Calu3 (cell line): ENCODE data around the gene MAML1. TPM values are rescaled to one million over a fixed set of nuclear protein-coding genes. Genes with fewer than 3 reads are reported as not detected.

Experiments used
- BruUV-seq: library from RNA; stranded (reverse); fragments of 400-500 nt; replicated peaks from 2 replicates; lab custom pipeline; 2021; lab: Mats Ljungman, UMichigan
- CTCF ChIA-PET: fragments of 300-600 bp; sonication (Branson Sonifier 250); formaldehyde crosslinking; loops from one replicate; lab custom pipeline; 2022; ENCODE audit warnings: antibody characterized with exemption; lab: Charles Lee
- DNase-seq: peaks from one replicate; pipeline ENCODE4 v3.0.0; 2022
- H3K27ac Mint-ChIP-seq: one replicate; pipeline ENCODE4 v1.8.0; 2022; ENCODE audit warnings: mixed read lengths; ENCODE audit not compliant: unreplicated experiment
- H3K27me3 Mint-ChIP-seq: one replicate; pipeline ENCODE4 v1.8.0; 2022; ENCODE audit warnings: mixed read lengths; ENCODE audit not compliant: unreplicated experiment
- H3K36me3 Mint-ChIP-seq: one replicate; pipeline ENCODE4 v1.8.0; 2022; ENCODE audit warnings: mild to moderate bottlenecking, moderate library complexity, mixed read lengths; ENCODE audit not compliant: insufficient read depth, unreplicated experiment
- H3K4me1 Mint-ChIP-seq: one replicate; pipeline ENCODE4 v1.8.0; 2022; ENCODE audit warnings: mild to moderate bottlenecking, low read depth, mixed read lengths; ENCODE audit not compliant: unreplicated experiment
- H3K4me3 Mint-ChIP-seq: one replicate; pipeline ENCODE4 v1.8.0; 2022; ENCODE audit warnings: mild to moderate bottlenecking, low read depth, moderate library complexity, mixed read lengths; ENCODE audit not compliant: unreplicated experiment
- H3K9me3 Mint-ChIP-seq: one replicate; pipeline ENCODE4 v1.8.0; 2022; ENCODE audit warnings: low read depth, mixed read lengths; ENCODE audit not compliant: unreplicated experiment
- intact Hi-C: fragments of 100-400 bp; cut with micrococcal nuclease; formaldehyde crosslinking; loops from one replicate; pipeline ENCODE4 v1.10.0; 2022; ENCODE audit not compliant: unreplicated experiment
- total RNA-seq: library from RNA; stranded (reverse); gene quantifications from 2 replicates; pipeline ENCODE4 v1.2.3, GENCODE V29; 2022
- TF ChIP-seq, protein P1 (sequence below): fragments of 200-600 bp; IDR thresholded peaks from one replicate; pipeline ENCODE4 v1.8.0; 2022; ENCODE audit warnings: antibody characterized with exemption; ENCODE audit not compliant: unreplicated experiment

Gene MAML1
- total RNA-seq, 1 experiment from 2014 or later, result 38.5 TPM

DNA sequence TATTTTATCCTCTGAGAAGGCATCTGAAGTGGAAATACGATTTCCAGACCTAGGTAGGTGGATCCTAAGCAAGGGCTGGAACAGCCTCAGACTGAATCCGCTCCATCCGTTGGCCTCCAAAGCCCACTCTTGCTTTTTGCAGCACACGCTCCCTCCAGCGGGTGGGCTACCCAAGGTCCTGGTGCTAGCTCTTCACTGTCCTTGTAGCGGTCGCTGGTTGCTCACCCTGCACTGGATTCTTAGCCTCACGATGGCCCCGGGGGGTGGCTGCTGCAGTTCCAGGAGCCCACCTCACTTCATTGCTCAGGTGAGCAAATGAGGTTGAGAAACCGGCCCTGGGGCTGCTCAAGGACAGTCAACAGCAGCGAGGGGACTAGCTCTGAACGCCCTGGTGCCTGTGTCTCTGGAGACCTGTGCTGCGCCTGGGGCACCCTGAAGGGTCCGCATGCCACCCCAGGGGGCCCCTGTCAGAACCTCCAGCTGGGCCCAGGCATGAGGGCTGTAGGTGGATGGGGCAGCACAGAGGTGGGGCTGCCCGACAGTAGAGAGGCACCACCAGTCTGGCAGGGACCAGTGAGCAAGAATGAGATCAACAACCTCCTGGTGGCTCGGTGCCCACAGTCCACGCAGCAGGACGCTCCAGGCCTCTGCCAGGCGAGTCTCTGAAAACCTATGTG, 69.7 kb downstream of the MAML1 start:
- Mint-ChIP-seq H3K9me3 (no peaks in the 10 kb centered on the region), H3K4me3 (peak overlapping the region; percentile 95), H3K36me3 (peaks cover 98% of the 10 kb centered on the region), H3K27ac (no peak overlapping the region), H3K27me3 (no peaks in the 10 kb centered on the region), H3K4me1 (peaks cover 26% of the 10 kb centered on the region)
- no TSS peak for BruUV-seq
- intact Hi-C loops, result loop anchor here (5.0 kb wide), 1 partner anchor 180 kb away; the partner anchor contains the start of gene HNRNPH1
- CTCF ChIA-PET, result no interaction called here
- DNase-seq, result no peak
- TF ChIP-seq, protein P1, sequence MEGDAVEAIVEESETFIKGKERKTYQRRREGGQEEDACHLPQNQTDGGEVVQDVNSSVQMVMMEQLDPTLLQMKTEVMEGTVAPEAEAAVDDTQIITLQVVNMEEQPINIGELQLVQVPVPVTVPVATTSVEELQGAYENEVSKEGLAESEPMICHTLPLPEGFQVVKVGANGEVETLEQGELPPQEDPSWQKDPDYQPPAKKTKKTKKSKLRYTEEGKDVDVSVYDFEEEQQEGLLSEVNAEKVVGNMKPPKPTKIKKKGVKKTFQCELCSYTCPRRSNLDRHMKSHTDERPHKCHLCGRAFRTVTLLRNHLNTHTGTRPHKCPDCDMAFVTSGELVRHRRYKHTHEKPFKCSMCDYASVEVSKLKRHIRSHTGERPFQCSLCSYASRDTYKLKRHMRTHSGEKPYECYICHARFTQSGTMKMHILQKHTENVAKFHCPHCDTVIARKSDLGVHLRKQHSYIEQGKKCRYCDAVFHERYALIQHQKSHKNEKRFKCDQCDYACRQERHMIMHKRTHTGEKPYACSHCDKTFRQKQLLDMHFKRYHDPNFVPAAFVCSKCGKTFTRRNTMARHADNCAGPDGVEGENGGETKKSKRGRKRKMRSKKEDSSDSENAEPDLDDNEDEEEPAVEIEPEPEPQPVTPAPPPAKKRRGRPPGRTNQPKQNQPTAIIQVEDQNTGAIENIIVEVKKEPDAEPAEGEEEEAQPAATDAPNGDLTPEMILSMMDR, result no peak

DNA sequence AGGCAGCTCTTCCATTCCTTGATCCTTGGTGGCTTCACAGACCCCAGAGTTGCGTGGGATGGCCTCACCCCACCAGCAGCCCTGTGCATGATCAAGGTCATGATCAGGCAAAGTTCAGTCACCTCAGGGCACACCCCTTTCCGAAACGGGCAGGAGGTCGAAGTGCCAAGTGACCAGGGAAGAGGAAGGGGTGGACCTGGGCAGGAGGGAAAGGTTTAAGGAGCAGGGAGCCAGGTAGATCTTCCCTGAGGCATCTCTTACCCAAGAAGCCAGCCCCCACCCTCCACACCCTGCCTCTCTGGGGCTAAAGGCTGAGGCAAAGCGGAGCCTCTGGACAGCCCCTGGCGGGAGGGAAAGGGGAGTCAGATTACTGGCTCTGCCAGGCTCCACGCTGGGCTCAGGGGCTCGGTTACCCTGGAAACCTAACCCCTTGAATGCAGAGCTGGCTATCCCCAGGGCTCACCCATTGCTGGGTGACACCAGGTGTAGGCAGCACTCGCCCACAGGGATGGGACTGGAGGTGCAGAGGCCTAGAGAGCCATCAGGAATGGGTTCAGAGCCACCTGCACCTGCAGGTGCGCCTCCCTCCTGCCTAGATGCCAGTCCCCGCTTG, 70.4 kb downstream of the MAML1 start:
- intact Hi-C loops, result loop anchor here (5.0 kb wide), 1 partner anchor 181 kb away; the partner anchor contains the start of gene HNRNPH1
- CTCF ChIA-PET, result no interaction called here
- TF ChIP-seq, protein P1, result no peak
- H3K4me3 Mint-ChIP-seq, result peak overlapping the region; percentile 95
- DNase-seq, result no peak
- H3K27ac Mint-ChIP-seq, result peak overlapping the region; percentile 93
- H3K27me3 Mint-ChIP-seq, result no peaks in the 10 kb centered on the region
- peaks cover 98% of the 10 kb centered on the region for H3K36me3 Mint-ChIP-seq
- H3K9me3 Mint-ChIP-seq, result no peaks in the 10 kb centered on the region
- peaks cover 26% of the 10 kb centered on the region for H3K4me1 Mint-ChIP-seq
- no TSS peak for BruUV-seq

DNA sequence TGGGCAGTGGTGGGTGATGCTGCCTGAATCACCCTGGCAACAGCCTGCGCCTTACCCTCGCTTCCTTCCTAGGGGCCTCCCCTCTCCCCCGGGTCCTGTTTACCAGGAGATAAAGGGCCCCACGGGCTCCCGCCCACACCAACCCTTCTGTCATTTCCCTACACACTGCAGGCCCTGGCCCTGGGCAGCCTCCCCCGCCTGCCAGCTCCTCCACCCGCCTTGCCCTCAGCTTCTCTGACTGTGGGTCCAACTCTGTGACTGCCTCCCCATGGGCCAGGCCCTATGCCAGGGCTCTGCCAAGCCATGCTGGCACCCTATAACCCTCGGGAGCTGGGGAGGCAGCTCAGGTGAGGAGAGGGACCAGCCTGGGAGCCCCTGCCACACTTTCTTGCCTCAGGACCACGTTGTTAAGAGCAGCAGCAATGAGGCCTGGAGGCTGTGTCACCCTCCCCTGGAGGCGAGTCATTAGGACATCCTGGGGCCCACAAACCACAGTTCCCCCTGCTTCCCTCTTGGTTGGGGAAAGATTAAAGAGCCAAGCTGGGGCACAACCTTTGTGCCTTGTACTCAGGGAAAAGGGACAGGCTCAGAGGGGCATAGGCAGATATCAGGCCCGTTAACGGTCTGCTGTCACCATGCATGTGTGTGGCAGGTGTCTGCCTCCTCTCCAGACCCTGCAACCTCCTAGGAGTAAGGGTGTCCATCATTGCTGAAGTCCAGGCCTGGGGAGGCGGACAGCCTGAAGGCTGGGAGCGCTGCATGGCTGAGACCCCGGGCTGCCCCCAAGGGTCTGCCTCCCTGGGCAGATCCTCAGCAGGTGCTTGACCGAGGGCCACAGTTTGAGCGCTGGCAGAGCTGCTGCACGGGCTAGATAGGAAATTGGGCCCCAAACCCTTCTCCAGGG, 71.3 kb downstream of the MAML1 start:
- peaks cover 95% of the 10 kb centered on the region for H3K36me3 Mint-ChIP-seq
- intact Hi-C loops, result loop anchor here (2.0 to 5.0 kb wide), 2 partner anchors 17 to 182 kb away; partner anchors contain the start of genes HNRNPH1 and SQSTM1
- peak overlapping the region; percentile 95 for H3K4me3 Mint-ChIP-seq
- H3K27ac Mint-ChIP-seq, result peak overlapping the region; percentile 93
- no peak for DNase-seq
- no peaks in the 10 kb centered on the region for H3K9me3 Mint-ChIP-seq
- H3K27me3 Mint-ChIP-seq, result no peaks in the 10 kb centered on the region
- peaks cover 26% of the 10 kb centered on the region for H3K4me1 Mint-ChIP-seq
- TF ChIP-seq, protein P1, result no peak
- BruUV-seq, result no TSS peak
- CTCF ChIA-PET, result no interaction called here

DNA sequence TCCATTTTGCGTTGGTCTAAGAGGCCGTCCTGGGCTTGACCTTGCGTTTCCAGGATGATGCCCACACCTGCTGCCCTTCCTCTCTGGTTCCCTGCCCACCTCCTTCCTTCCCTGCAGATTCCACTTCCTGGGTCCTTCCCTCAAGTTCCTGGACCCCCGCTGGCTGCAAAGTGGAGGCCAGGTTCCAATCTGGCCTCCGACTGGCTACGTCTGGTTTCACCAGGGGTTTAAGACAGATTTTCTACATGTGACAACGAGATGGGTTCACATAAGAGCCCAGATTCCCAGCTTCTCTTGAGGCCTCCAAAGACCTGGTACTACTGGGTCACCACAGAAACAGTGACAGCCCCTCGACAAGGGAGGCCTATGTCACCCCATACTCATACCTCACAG, 71.9 kb downstream of the MAML1 start:
- Mint-ChIP-seq H3K9me3 (no peaks in the 10 kb centered on the region), H3K27me3 (no peaks in the 10 kb centered on the region), H3K36me3 (peaks cover 88% of the 10 kb centered on the region), H3K27ac (peak overlapping the region; percentile 93), H3K4me1 (peaks cover 26% of the 10 kb centered on the region), H3K4me3 (peak overlapping the region; percentile 95)
- CTCF ChIA-PET, result no interaction called here
- intact Hi-C loops, result loop anchor here (2.0 to 5.0 kb wide), 2 partner anchors 16 to 182 kb away; partner anchors contain the start of genes HNRNPH1 and SQSTM1
- no TSS peak for BruUV-seq
- no peak for DNase-seq
- TF ChIP-seq, protein P1, result no peak
